HG03045 (cell line): ENCODE measurements around the gene UBE2A.

ENCODE experiments used
- ATAC-seq: cut with Tn5 transposase; IDR thresholded peaks from one replicate; pipeline ENCODE4 v1.9.1; 2021; ENCODE audit warnings: mild to moderate bottlenecking, moderate library complexity; ENCODE audit not compliant: unreplicated experiment

Gene UBE2A

GRCh38 chrX:119606280-119607017, 32.1 kb downstream of the UBE2A start, which contains the start of gene NKRF:
Gene NKRF (minus strand): TSS chrX:119606424.
- ATAC-seq: peak; percentile 88

- ATAC-seq: no peak
These were observed 32.6 kb downstream of the UBE2A start for GRCh38 chrX:119607018-119607389.

GRCh38 chrX:119614776-119615175, 40.4 kb downstream of the UBE2A start:
- ATAC-seq: no peak

- no peak for ATAC-seq
These were observed 43.3 kb downstream of the UBE2A start for GRCh38 chrX:119617517-119618164.

DNA sequence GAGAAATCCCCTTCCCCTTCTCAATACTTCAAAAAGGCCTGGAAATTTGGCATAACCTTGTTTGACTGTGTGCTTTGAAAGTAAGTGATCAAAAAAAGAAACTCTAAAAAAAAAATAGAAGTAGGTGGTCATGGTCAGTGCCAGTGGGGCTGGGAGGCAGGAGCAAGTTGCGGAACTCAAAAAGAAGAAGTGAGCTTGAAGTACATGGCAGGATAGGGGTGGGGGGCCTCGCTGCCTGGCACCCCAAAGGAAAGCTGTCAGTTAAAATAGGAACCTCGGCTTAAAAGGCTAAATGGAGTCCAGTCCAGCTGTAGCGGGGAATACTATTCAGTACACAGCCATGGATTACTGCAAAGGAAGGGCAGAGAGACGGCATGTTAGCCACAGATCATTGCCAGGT, 44.1 kb downstream of the UBE2A start:
- ATAC-seq: no peak

GRCh38 chrX:119622356-119623232, 48.2 kb downstream of the UBE2A start:
- no peak for ATAC-seq

- ATAC-seq: no peak
These were observed 50.1 kb downstream of the UBE2A start for GRCh38 chrX:119624417-119624816.

- ATAC-seq: no peak
These were observed 50.7 kb downstream of the UBE2A start for GRCh38 chrX:119624951-119625668.

DNA sequence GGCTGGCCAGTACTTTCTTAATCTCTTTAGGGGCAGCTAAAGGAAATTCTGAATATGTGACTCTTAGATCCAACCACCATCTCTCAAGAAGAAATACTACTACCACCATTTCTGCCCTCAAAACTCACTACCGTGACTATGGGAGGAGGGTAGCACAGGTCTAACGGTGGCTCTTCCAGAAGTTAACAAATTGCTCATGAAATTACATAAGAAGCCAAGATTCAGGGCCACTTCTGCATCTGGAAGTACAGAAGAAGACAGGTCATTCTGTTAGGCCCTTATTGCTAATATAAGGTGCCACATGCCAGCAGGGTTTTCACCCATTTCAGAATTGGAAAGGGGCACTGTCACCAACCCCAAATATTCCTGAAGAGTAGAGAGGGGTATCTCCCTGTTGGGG, 51.5 kb downstream of the UBE2A start:
- no peak for ATAC-seq
